Ureter (tissue), 1 donor: ENCODE data around the gene YKT6. TPM values are rescaled to one million over a fixed set of nuclear protein-coding genes. Genes with fewer than 3 reads are reported as not detected.
"Not testable (repeated sequence)": the region's sequence is repeated elsewhere in the genome, so short reads cannot be mapped to it uniquely, and the experiment has no call there.

Source experiments
- DNase-seq: peaks from one replicate; pipeline ENCODE4 v3.0.0-alpha.2; 2020; ENCODE audit warnings: low spot score
- total RNA-seq: library from RNA; stranded (reverse); gene quantifications from one replicate; pipeline ENCODE4 v1.2.4, GENCODE V29; 2023
- donor health status: DM: yes; HTN: yes; CAD: no.

YKT6 gene
- total RNA-seq, 1 donor from 2014 or later = 64.2 TPM

GRCh38 chr7:44193011-44193802 is 7.6 kb upstream of the YKT6 start:
- DNase-seq = no peak

- no peak for DNase-seq
These were observed 6.7 kb upstream of the YKT6 start for GRCh38 chr7:44194069-44194468.

- no peak for DNase-seq
These were observed 6.1 kb upstream of the YKT6 start for GRCh38 chr7:44194562-44195145.

GRCh38 chr7:44195889-44196288 is 4.9 kb upstream of the YKT6 start:
- DNase-seq = no peak

- DNase-seq = no peak
These were observed 4.3 kb upstream of the YKT6 start for GRCh38 chr7:44196450-44196872.

- no peak for DNase-seq
These were observed 3.3 kb upstream of the YKT6 start for GRCh38 chr7:44197474-44197873.

- DNase-seq = not testable (repeated sequence)
These were observed 615 bp upstream of the YKT6 start for GRCh38 chr7:44200163-44200562.

- no peak for DNase-seq
These were observed 1.0 kb downstream of the YKT6 start for GRCh38 chr7:44201813-44202212.

GRCh38 chr7:44206008-44206407 is 5.2 kb downstream of the YKT6 start:
- no peak for DNase-seq

GRCh38 chr7:44208085-44208484 is 7.3 kb downstream of the YKT6 start:
- DNase-seq = no peak

- DNase-seq = no peak
These were observed 9.3 kb downstream of the YKT6 start for GRCh38 chr7:44210107-44210506.

- DNase-seq = no peak
These were observed 10.4 kb downstream of the YKT6 start for GRCh38 chr7:44211126-44211675.

GRCh38 chr7:44212018-44212417 is 11.2 kb downstream of the YKT6 start:
- no peak for DNase-seq

- DNase-seq = no peak
These were observed 11.9 kb downstream of the YKT6 start for GRCh38 chr7:44212581-44213184.

GRCh38 chr7:44213206-44213876 is 12.6 kb downstream of the YKT6 start:
- DNase-seq = no peak

- DNase-seq = no peak
These were observed 13.2 kb downstream of the YKT6 start for GRCh38 chr7:44213877-44214388.

GRCh38 chr7:44215531-44215930 is 14.8 kb downstream of the YKT6 start:
- DNase-seq = no peak

GRCh38 chr7:44216019-44216418 is 15.2 kb downstream of the YKT6 start:
- DNase-seq = no peak

- no peak for DNase-seq
These were observed 15.9 kb downstream of the YKT6 start for GRCh38 chr7:44216521-44217222.

- no peak for DNase-seq
These were observed 16.5 kb downstream of the YKT6 start for GRCh38 chr7:44217223-44217714.

GRCh38 chr7:44217852-44218402 is 17.1 kb downstream of the YKT6 start:
- DNase-seq = no peak
